HG02884 (cell line): ENCODE data around the gene EVL.
A peak's percentile ranks its signal among the peaks of the same experiment; 100 is the strongest.
"Not testable (repeated sequence)": the region's sequence is repeated elsewhere in the genome, so short reads cannot be mapped to it uniquely, and the experiment has no call there.

Experiments used
- ATAC-seq: cut with Tn5 transposase; IDR thresholded peaks from one replicate; pipeline ENCODE4 v1.9.1; 2021; ENCODE audit warnings: mild to moderate bottlenecking, moderate library complexity; ENCODE audit not compliant: unreplicated experiment

Gene EVL

GRCh38 chr14:100064335-100065092 lies 708 bp upstream of the EVL start:
- not testable (repeated sequence) for ATAC-seq

- ATAC-seq, result peak; percentile 40
Measured at GRCh38 chr14:100065942-100066574, 836 bp downstream of the EVL start.

- no peak for ATAC-seq
Measured at GRCh38 chr14:100066962-100067361, 1.7 kb downstream of the EVL start.

- no peak for ATAC-seq
Measured at GRCh38 chr14:100067481-100067880, 2.3 kb downstream of the EVL start.

- ATAC-seq, result peak; percentile 34
Measured at GRCh38 chr14:100067971-100068959, 3.0 kb downstream of the EVL start.

- no peak for ATAC-seq
Measured at GRCh38 chr14:100069161-100069800, 4.1 kb downstream of the EVL start.

GRCh38 chr14:100070310-100070709 lies 5.1 kb downstream of the EVL start:
- ATAC-seq, result no peak

- ATAC-seq, result no peak
Measured at GRCh38 chr14:100071545-100071944, 6.3 kb downstream of the EVL start.

GRCh38 chr14:100072783-100073346 lies 7.6 kb downstream of the EVL start:
- ATAC-seq, result peak; percentile 26

- no peak for ATAC-seq
Measured at GRCh38 chr14:100073576-100074430, 8.6 kb downstream of the EVL start.

- no peak for ATAC-seq
Measured at GRCh38 chr14:100074431-100075100, 9.3 kb downstream of the EVL start.

- no peak for ATAC-seq
Measured at GRCh38 chr14:100075681-100076080, 10.5 kb downstream of the EVL start.

GRCh38 chr14:100076133-100076532 lies 10.9 kb downstream of the EVL start:
- ATAC-seq, result no peak

- no peak for ATAC-seq
Measured at GRCh38 chr14:100076606-100077005, 11.4 kb downstream of the EVL start.

- ATAC-seq, result no peak
Measured at GRCh38 chr14:100077441-100077840, 12.2 kb downstream of the EVL start.

GRCh38 chr14:100078216-100078803 lies 13.1 kb downstream of the EVL start:
- no peak for ATAC-seq

GRCh38 chr14:100078997-100079725 lies 13.9 kb downstream of the EVL start:
- peak; percentile 68 for ATAC-seq

GRCh38 chr14:100079726-100080005 lies 14.4 kb downstream of the EVL start:
- no peak for ATAC-seq
